OCI-LY1 (cell line): ENCODE results near the gene ANO4.

Experiments
- EZH2 ChIP-seq: fragments of 200-600 bp; sonication (generic), shearing (Covaris generic); IDR thresholded peaks from 2 replicates; pipeline ENCODE4 v1.8.0; 2017; ENCODE audit warnings: borderline replicate concordance, mixed run types, mild to moderate bottlenecking, antibody characterized with exemption, low read length, moderate library complexity, mixed read lengths
- TF ChIP-seq, protein P1 (sequence below): fragments of 200-600 bp; sonication (generic), shearing (Covaris generic); IDR thresholded peaks from 2 replicates; pipeline ENCODE4 v1.5.1; 2017; ENCODE audit warnings: mild to moderate bottlenecking, antibody characterized with exemption, low read length, moderate library complexity, mixed read lengths

- TF ChIP-seq, protein P1, sequence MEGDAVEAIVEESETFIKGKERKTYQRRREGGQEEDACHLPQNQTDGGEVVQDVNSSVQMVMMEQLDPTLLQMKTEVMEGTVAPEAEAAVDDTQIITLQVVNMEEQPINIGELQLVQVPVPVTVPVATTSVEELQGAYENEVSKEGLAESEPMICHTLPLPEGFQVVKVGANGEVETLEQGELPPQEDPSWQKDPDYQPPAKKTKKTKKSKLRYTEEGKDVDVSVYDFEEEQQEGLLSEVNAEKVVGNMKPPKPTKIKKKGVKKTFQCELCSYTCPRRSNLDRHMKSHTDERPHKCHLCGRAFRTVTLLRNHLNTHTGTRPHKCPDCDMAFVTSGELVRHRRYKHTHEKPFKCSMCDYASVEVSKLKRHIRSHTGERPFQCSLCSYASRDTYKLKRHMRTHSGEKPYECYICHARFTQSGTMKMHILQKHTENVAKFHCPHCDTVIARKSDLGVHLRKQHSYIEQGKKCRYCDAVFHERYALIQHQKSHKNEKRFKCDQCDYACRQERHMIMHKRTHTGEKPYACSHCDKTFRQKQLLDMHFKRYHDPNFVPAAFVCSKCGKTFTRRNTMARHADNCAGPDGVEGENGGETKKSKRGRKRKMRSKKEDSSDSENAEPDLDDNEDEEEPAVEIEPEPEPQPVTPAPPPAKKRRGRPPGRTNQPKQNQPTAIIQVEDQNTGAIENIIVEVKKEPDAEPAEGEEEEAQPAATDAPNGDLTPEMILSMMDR, result no peak
- TF ChIP-seq EZH2, result no peak
These were observed 119.5 kb downstream of the ANO4 start for GRCh38 chr12:100913872-100914592.
